Naive B cell (primary cell): ENCODE data around the gene PRKCB. TPM values are rescaled to one million over a fixed set of nuclear protein-coding genes. Genes with fewer than 3 reads are reported as not detected.
"Not testable (repeated sequence)": the region's sequence is repeated elsewhere in the genome, so short reads cannot be mapped to it uniquely, and the experiment has no call there.

Experiments
- ATAC-seq, 2 donors: fragments of 150-1000 bp; cut with Tn5 transposase; 2 replicates each; pipeline ENCODE4 v1.10.0; 2021; ENCODE audit warnings: low read depth in 2 of 2, mild to moderate bottlenecking in 2 of 2, moderate library complexity in 2 of 2
- DNase-seq: peaks from one replicate; pipeline ENCODE4 v3.0.0; 2022
- H3K27ac Mint-ChIP-seq, 6 donors: one replicate each; pipeline ENCODE4 v1.8.0; 2020 to 2022; ENCODE audit warnings: mild to moderate bottlenecking in 6 of 6, mixed read lengths in 6 of 6, moderate library complexity in 5 of 6, inconsistent platforms in 2 of 6
- H3K27me3 Mint-ChIP-seq, 3 donors: one replicate each; pipeline ENCODE4 v1.8.0; 2021 to 2022; ENCODE audit warnings: mixed read lengths in 3 of 3, mild to moderate bottlenecking in 1 of 3
- H3K36me3 Mint-ChIP-seq, 2 donors: one replicate each; pipeline ENCODE4 v1.8.0; 2020 to 2022; ENCODE audit warnings: mixed read lengths in 2 of 2, inconsistent platforms in 1 of 2, mild to moderate bottlenecking in 1 of 2
- H3K4me1 Mint-ChIP-seq, 3 donors: one replicate each; pipeline ENCODE4 v1.8.0; 2020 to 2022; ENCODE audit warnings: mixed read lengths in 3 of 3, inconsistent platforms in 1 of 3, mild to moderate bottlenecking in 1 of 3, moderate library complexity in 1 of 3
- H3K4me3 Mint-ChIP-seq, 8 donors: one replicate each; pipeline ENCODE4 v1.8.0; 2020 to 2022; ENCODE audit warnings: mild to moderate bottlenecking in 8 of 8, mixed read lengths in 8 of 8, moderate library complexity in 8 of 8, inconsistent platforms in 2 of 8
- H3K9me3 Mint-ChIP-seq, 7 donors: one replicate each; pipeline ENCODE4 v1.8.0; 2020 to 2022; ENCODE audit warnings: mixed read lengths in 7 of 7, mild to moderate bottlenecking in 5 of 7, inconsistent platforms in 2 of 7, moderate library complexity in 1 of 7
- polyA plus RNA-seq, 6 donors: library from polyadenylated mRNA; unstranded; fragments of 300-500 nt; fragmentation: Illumina TruSeq; gene quantifications; one replicate each; pipeline ENCODE4 v1.2.3, GENCODE V29; 2021; ENCODE audit warnings: low read depth in 6 of 6

The PRKCB gene
- polyA plus RNA-seq, 6 donors from 2014 or later: 213 to 344 (median 285) TPM

GRCh38 chr16:24007391-24007790, 171.6 kb downstream of the PRKCB start:
- Mint-ChIP-seq H3K27ac (peak overlapping the region in 3 of 6 donors; percentile 79 to 81 (median 80)), H3K4me1 (peaks cover 73 to 96% (median 92%) of the 10 kb centered on the region in 3 donors), H3K9me3 (no peaks in the 10 kb centered on the region), H3K36me3 (peaks cover 0 to 21% of the 10 kb centered on the region in 2 donors), H3K27me3 (no peaks in the 10 kb centered on the region), H3K4me3 (peak overlapping the region in 2 of 8 donors; percentile 15 to 45)
- ATAC-seq (no peak), DNase-seq (no peak)

DNA sequence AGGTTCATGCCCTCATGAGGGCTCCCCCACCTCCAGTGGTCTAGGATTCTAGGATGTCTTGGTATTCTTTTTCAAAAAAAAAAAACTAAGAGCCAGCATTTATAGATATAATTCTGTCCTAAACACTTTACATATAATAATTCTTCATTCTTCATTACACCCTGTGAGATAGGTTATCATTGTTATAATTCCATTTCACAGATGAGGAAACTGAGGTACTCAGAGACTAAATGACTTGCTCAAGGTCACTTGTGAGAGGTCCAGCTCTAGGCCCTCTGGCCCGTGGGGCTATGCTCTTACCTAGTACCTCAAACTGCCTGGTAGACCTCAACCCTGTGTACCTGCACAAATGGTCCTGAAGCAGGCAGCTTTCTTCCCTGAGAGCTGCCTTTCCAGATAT, 172.2 kb downstream of the PRKCB start:
- H3K36me3 Mint-ChIP-seq: peaks cover 2 to 22% of the 10 kb centered on the region in 2 donors
- ATAC-seq (no peak), DNase-seq (no peak)
- no peaks in the 10 kb centered on the region for H3K9me3 Mint-ChIP-seq
- H3K4me1 Mint-ChIP-seq: peaks cover 74 to 96% (median 92%) of the 10 kb centered on the region in 3 donors
- no peaks in the 10 kb centered on the region for H3K27me3 Mint-ChIP-seq
- H3K4me3 Mint-ChIP-seq: peak overlapping the region in 3 of 8 donors; percentile 15 to 41 (median 35)
- H3K27ac Mint-ChIP-seq: peak overlapping the region in 4 of 6 donors; percentile 41 to 88 (median 80)

GRCh38 chr16:24009098-24009497, 173.3 kb downstream of the PRKCB start:
- Mint-ChIP-seq H3K4me3 (peak overlapping the region; percentile 15 to 78 (median 64)), H3K36me3 (peaks cover 3 to 20% of the 10 kb centered on the region in 2 donors), H3K9me3 (no peaks in the 10 kb centered on the region), H3K4me1 (peaks cover 75 to 95% (median 90%) of the 10 kb centered on the region in 3 donors), H3K27me3 (no peaks in the 10 kb centered on the region), H3K27ac (peak overlapping the region; percentile 72 to 94 (median 84))
- no peak for ATAC-seq
- DNase-seq: no peak

GRCh38 chr16:24009955-24010354, 174.2 kb downstream of the PRKCB start:
- DNase-seq: no peak
- Mint-ChIP-seq H3K36me3 (peaks cover 3 to 20% of the 10 kb centered on the region in 2 donors), H3K4me1 (peaks cover 78 to 98% (median 89%) of the 10 kb centered on the region in 3 donors), H3K27me3 (no peaks in the 10 kb centered on the region), H3K4me3 (peak overlapping the region; percentile 5 to 89 (median 77)), H3K9me3 (no peaks in the 10 kb centered on the region), H3K27ac (peak overlapping the region; percentile 69 to 96 (median 93))
- ATAC-seq: no peak

DNA sequence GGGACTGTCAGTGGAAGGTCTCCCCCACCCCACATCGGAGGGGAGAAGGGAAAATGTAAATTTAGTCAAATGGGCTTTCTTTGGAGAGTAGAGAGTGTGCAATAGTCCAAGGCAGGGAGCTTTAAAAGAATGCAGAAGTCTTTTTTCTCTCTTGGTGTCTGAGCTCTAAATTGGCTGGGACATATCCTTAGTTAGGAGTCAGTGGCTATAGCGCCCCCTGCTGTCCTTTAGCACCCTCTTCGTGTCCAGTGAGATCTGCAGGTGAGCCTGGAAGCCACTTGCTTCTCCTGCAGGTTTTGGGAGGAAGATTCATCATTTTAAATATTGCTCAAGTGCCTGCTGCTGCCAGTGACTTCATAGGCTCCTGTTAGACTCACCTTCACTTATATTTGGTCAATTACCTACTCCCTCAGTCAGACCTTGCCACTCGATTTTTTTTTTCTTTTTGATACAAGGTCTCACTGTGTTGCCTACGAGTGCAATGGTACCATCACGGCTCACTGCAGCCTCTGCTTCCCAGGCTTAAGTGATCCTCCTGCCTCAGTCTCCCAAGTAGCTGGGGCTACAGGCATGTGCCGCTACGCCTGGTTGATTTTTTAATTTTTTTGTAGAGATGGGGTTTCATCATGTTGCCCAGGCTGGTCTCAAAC, 174.8 kb downstream of the PRKCB start:
- H3K4me3 Mint-ChIP-seq: peak overlapping the region; percentile 5 to 89 (median 77)
- no peaks in the 10 kb centered on the region for H3K9me3 Mint-ChIP-seq
- H3K4me1 Mint-ChIP-seq: peaks cover 80 to 98% (median 91%) of the 10 kb centered on the region in 3 donors
- peak overlapping the region; percentile 69 to 96 (median 93) for H3K27ac Mint-ChIP-seq
- ATAC-seq (peak; percentile 31 to 35), DNase-seq (peak; percentile 79)
- H3K27me3 Mint-ChIP-seq: no peaks in the 10 kb centered on the region
- H3K36me3 Mint-ChIP-seq: peaks cover 3 to 20% of the 10 kb centered on the region in 2 donors

GRCh38 chr16:24011237-24011636, 175.5 kb downstream of the PRKCB start:
- Mint-ChIP-seq H3K4me3 (peak overlapping the region in 5 of 8 donors; percentile 3 to 81 (median 37)), H3K27ac (peak overlapping the region in 2 of 6 donors; percentile 63 to 81), H3K36me3 (peaks cover 3 to 20% of the 10 kb centered on the region in 2 donors), H3K9me3 (no peaks in the 10 kb centered on the region), H3K4me1 (peaks cover 78 to 96% (median 91%) of the 10 kb centered on the region in 3 donors), H3K27me3 (no peaks in the 10 kb centered on the region)
- DNase-seq (no peak), ATAC-seq (no peak)

DNA sequence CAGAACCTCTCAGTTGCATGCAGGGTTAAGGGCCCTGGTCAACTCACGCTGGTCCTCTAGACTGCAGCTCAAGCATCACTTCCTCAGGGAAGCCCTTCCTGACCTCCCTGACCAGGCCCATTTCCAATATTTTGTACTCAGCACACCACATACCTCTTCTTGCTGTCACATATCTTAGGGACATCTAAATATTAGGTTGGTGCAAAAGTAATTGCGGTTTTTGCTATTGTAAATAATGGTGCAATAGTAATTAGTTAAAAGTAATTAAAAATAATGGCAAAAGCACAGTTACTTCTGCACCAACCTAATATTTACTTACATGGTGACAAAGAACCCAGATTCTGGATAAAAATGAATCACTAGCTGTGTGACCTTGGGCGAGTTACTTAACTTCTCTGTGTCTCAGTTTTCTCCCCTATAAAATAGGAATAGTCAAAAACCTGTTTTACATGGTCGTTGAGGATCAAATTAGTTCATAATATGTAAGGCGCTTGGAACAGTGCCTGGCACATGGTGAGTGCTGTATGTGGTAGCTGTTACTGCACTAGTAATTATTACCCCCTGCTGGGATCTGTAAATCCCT, 177.4 kb downstream of the PRKCB start:
- H3K4me3 Mint-ChIP-seq: peak overlapping the region; percentile 58 to 90 (median 76)
- DNase-seq: no peak
- peaks cover 76 to 96% (median 87%) of the 10 kb centered on the region in 3 donors for H3K4me1 Mint-ChIP-seq
- H3K36me3 Mint-ChIP-seq: peaks cover 3 to 20% of the 10 kb centered on the region in 2 donors
- H3K27me3 Mint-ChIP-seq: no peaks in the 10 kb centered on the region
- H3K27ac Mint-ChIP-seq: peak overlapping the region; percentile 61 to 98 (median 90)
- H3K9me3 Mint-ChIP-seq: no peaks in the 10 kb centered on the region
- no peak for ATAC-seq

DNA sequence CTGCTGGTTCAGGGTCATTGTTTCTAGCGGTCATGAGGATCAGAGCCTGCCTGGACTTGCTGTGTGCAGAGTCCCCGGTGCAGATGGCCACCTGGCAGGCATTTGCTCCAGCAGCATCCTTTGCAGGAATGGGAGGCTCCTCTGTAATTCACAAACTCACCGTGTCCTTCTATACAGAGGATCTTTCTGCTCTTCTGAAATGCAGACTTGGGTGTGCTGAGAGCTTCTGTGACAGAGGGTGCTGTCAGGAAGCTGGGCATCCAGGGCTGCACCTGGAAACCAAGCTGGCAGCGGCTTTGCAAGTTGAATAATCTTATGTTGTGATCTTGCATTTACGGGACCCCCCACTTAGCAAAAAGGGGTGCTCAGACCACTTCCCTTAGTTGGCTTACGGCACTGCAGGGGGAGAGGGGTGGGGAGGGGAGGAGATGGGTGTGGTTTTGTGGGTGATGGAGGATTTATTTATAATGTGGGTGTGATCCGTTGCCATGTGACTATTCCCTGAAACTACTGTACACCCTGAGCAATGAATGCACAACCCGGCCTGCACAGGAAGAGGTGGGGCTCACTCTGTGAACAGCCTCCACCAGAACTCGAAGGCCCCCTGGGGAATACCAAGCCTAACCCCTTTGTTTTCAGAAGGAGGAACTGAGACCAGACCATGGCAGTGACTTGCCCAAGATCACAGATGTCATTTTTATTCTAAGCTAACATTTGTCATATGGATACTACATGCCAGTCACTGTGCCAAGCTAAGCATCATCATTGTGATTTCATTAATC, 178.3 kb downstream of the PRKCB start:
- Mint-ChIP-seq H3K36me3 (peaks cover 8 to 13% of the 10 kb centered on the region in 2 donors), H3K4me1 (peaks cover 73 to 96% (median 86%) of the 10 kb centered on the region in 3 donors), H3K27ac (peak overlapping the region; percentile 78 to 98 (median 94)), H3K4me3 (peak overlapping the region; percentile 58 to 90 (median 80)), H3K27me3 (no peaks in the 10 kb centered on the region), H3K9me3 (no peaks in the 10 kb centered on the region)
- DNase-seq: peak; percentile 98
- peak; percentile 90 to 91 for ATAC-seq

DNA sequence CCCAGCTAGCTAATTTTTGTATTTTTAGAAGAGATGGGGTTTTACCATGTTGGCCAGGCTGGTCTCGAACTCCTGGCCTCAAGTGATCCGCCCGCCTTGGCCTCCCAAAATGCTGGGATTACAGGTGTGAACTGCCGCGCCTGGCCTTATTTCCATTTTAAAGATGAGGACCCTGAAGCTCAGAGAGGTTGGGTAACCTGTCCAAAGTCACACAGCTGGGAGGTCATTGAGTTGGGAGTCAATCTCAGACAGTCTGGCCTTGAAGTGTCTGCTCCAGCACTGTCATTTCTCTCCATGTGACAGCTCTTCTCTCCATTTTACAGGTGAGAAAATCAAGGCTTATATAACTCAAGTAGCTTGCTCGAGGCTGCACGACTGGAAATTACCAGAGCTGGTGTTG, 179.2 kb downstream of the PRKCB start:
- ATAC-seq, H3K9me3 Mint-ChIP-seq, H3K27me3 Mint-ChIP-seq, DNase-seq: not testable (repeated sequence)
- Mint-ChIP-seq H3K4me1 (peaks cover 77 to 97% (median 89%) of the 10 kb centered on the region in 3 donors), H3K27ac (peak overlapping the region; percentile 24 to 96 (median 89)), H3K36me3 (peaks cover 8 to 12% of the 10 kb centered on the region in 2 donors), H3K4me3 (peak overlapping the region in 4 of 8 donors; percentile 29 to 67 (median 43))

DNA sequence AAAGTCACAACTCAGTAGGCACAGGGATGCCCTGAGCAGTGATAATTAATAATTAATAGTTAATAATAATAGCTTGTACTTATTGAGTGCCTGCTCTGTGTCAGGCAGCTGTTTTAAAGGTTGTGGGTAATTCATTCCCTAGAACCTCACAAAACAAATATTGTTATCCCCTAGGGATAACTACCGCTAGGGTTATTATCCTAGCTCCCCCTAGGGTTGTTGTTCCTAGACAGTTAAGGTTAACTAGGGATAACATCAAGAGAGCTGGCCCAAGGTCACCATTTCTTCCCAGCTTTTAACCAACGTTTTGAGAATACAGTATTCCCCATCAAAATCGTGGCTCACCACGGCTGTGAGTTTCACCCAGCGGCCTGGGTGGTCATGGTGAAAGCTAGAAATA, 180.1 kb downstream of the PRKCB start:
- Mint-ChIP-seq H3K36me3 (peaks cover 8 to 12% of the 10 kb centered on the region in 2 donors), H3K27me3 (no peaks in the 10 kb centered on the region), H3K4me3 (peak overlapping the region in 4 of 8 donors; percentile 11 to 57 (median 32)), H3K27ac (peak overlapping the region in 5 of 6 donors; percentile 76 to 96 (median 92)), H3K9me3 (no peaks in the 10 kb centered on the region), H3K4me1 (peaks cover 78 to 96% (median 85%) of the 10 kb centered on the region in 3 donors)
- ATAC-seq: no peak
- no peak for DNase-seq

GRCh38 chr16:24018485-24018884, 182.7 kb downstream of the PRKCB start:
- DNase-seq (no peak), ATAC-seq (no peak)
- H3K4me3 Mint-ChIP-seq: peak overlapping the region in 2 of 8 donors; percentile 28 to 42
- peak overlapping the region; percentile 27 to 94 (median 74) for H3K27ac Mint-ChIP-seq
- H3K36me3 Mint-ChIP-seq: peaks cover 10 to 11% of the 10 kb centered on the region in 2 donors
- H3K4me1 Mint-ChIP-seq: peaks cover 73 to 97% (median 87%) of the 10 kb centered on the region in 3 donors
- no peaks in the 10 kb centered on the region for H3K27me3 Mint-ChIP-seq
- peaks cover 0 to 5% (median 2%) of the 10 kb centered on the region in 7 donors for H3K9me3 Mint-ChIP-seq

DNA sequence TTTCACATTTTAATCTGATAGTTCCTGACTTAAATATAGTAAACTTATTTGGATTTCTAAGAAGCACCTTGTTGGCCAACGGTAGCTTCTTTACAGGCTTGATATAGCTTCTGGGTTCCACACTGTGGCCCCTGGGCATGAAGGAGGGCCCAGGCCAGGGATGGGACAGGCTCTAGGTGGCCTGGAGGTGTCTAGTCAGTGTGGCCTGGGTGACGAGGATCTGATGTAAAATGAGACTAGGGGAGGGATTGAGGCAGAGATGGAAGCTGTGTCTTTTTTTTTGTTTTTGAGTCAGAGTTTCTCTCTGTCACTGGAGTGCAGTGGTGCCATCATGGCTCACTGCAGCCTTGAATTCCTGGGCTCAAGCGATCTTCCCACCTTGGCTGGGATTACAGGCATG, 187.0 kb downstream of the PRKCB start:
- DNase-seq: no peak
- Mint-ChIP-seq H3K4me3 (peak overlapping the region in 4 of 8 donors; percentile 5 to 83 (median 47)), H3K4me1 (peaks cover 71 to 94% (median 84%) of the 10 kb centered on the region in 3 donors), H3K36me3 (peaks cover 10 to 11% of the 10 kb centered on the region in 2 donors), H3K27me3 (no peaks in the 10 kb centered on the region), H3K9me3 (peaks cover 0 to 5% (median 2%) of the 10 kb centered on the region in 7 donors), H3K27ac (peak overlapping the region in 4 of 6 donors; percentile 38 to 88 (median 72))
- ATAC-seq: no peak

GRCh38 chr16:24023621-24024020, 187.8 kb downstream of the PRKCB start:
- no peak for ATAC-seq
- Mint-ChIP-seq H3K9me3 (peaks cover 0 to 5% (median 2%) of the 10 kb centered on the region in 7 donors), H3K27ac (peak overlapping the region in 5 of 6 donors; percentile 12 to 90 (median 25)), H3K4me3 (peak overlapping the region in 3 of 8 donors; percentile 22 to 75 (median 44)), H3K27me3 (no peaks in the 10 kb centered on the region), H3K36me3 (peaks cover 10 to 15% of the 10 kb centered on the region in 2 donors), H3K4me1 (peaks cover 73 to 89% (median 83%) of the 10 kb centered on the region in 3 donors)
- DNase-seq: no peak
